ENCODE measurements around the gene BIRC2.
"Not testable (repeated sequence)": the region's sequence is repeated elsewhere in the genome, so short reads cannot be mapped to it uniquely, and the experiment has no call there.

BIRC2 gene

GRCh38 chr11:102328748-102329147 is 18.3 kb upstream of the BIRC2 start:
- no peak overlapping the region for H3K9ac ChIP-seq (ENCODE audit: low read length)
- no peaks in the 10 kb centered on the region for H3K4me1 ChIP-seq (ENCODE audit: control insufficient read depth, insufficient read depth, low read length)
- no peaks in the 10 kb centered on the region for H3K9me3 ChIP-seq (ENCODE audit: control insufficient read depth, low read length)
- H3K36me3 ChIP-seq (ENCODE audit: control insufficient read depth, insufficient read depth, low read length): no peaks in the 10 kb centered on the region
- no peaks in the 10 kb centered on the region for H3K27me3 ChIP-seq (ENCODE audit: control insufficient read depth, insufficient read depth, low read length)
- no peak overlapping the region for H3K4me3 ChIP-seq (ENCODE audit: low read length)

GRCh38 chr11:102330231-102330630 is 16.8 kb upstream of the BIRC2 start:
- no peaks in the 10 kb centered on the region for H3K4me1 ChIP-seq (ENCODE audit: control insufficient read depth, insufficient read depth, low read length)
- no peaks in the 10 kb centered on the region for H3K9me3 ChIP-seq (ENCODE audit: control insufficient read depth, low read length)
- no peaks in the 10 kb centered on the region for H3K27me3 ChIP-seq (ENCODE audit: control insufficient read depth, insufficient read depth, low read length)
- H3K9ac ChIP-seq (ENCODE audit: low read length): no peak overlapping the region
- H3K36me3 ChIP-seq (ENCODE audit: control insufficient read depth, insufficient read depth, low read length): no peaks in the 10 kb centered on the region
- H3K4me3 ChIP-seq (ENCODE audit: low read length): no peak overlapping the region

GRCh38 chr11:102331341-102331740 is 15.7 kb upstream of the BIRC2 start:
- H3K27me3 ChIP-seq (ENCODE audit: control insufficient read depth, insufficient read depth, low read length): no peaks in the 10 kb centered on the region
- H3K4me3 ChIP-seq (ENCODE audit: low read length): no peak overlapping the region
- H3K9me3 ChIP-seq (ENCODE audit: control insufficient read depth, low read length): no peaks in the 10 kb centered on the region
- no peaks in the 10 kb centered on the region for H3K36me3 ChIP-seq (ENCODE audit: control insufficient read depth, insufficient read depth, low read length)
- no peaks in the 10 kb centered on the region for H3K4me1 ChIP-seq (ENCODE audit: control insufficient read depth, insufficient read depth, low read length)
- no peak overlapping the region for H3K9ac ChIP-seq (ENCODE audit: low read length)

- H3K9ac ChIP-seq (ENCODE audit: low read length): no peak overlapping the region
- no peaks in the 10 kb centered on the region for H3K27me3 ChIP-seq (ENCODE audit: control insufficient read depth, insufficient read depth, low read length)
- no peaks in the 10 kb centered on the region for H3K9me3 ChIP-seq (ENCODE audit: control insufficient read depth, low read length)
- no peak overlapping the region for H3K4me3 ChIP-seq (ENCODE audit: low read length)
- H3K36me3 ChIP-seq (ENCODE audit: control insufficient read depth, insufficient read depth, low read length): no peaks in the 10 kb centered on the region
- H3K4me1 ChIP-seq (ENCODE audit: control insufficient read depth, insufficient read depth, low read length): no peaks in the 10 kb centered on the region
These were observed 14.4 kb upstream of the BIRC2 start for GRCh38 chr11:102332611-102332994.

- Histone ChIP-seq H3K27me3 (ENCODE audit: control insufficient read depth, insufficient read depth, low read length) (no peaks in the 10 kb centered on the region), H3K9ac (ENCODE audit: low read length) (no peak overlapping the region), H3K4me3 (ENCODE audit: low read length) (no peak overlapping the region), H3K9me3 (ENCODE audit: control insufficient read depth, low read length) (no peaks in the 10 kb centered on the region), H3K4me1 (ENCODE audit: control insufficient read depth, insufficient read depth, low read length) (no peaks in the 10 kb centered on the region), H3K36me3 (ENCODE audit: control insufficient read depth, insufficient read depth, low read length) (no peaks in the 10 kb centered on the region)
These were observed 8.5 kb upstream of the BIRC2 start for GRCh38 chr11:102338479-102339010.

- H3K9ac ChIP-seq (ENCODE audit: low read length); H3K27me3 ChIP-seq (ENCODE audit: control insufficient read depth, insufficient read depth, low read length); H3K4me1 ChIP-seq (ENCODE audit: control insufficient read depth, insufficient read depth, low read length); H3K9me3 ChIP-seq (ENCODE audit: control insufficient read depth, low read length); H3K4me3 ChIP-seq (ENCODE audit: low read length); H3K36me3 ChIP-seq (ENCODE audit: control insufficient read depth, insufficient read depth, low read length): not testable (repeated sequence)
These were observed 5.7 kb upstream of the BIRC2 start for GRCh38 chr11:102341311-102341710.

- Histone ChIP-seq H3K27me3 (ENCODE audit: control insufficient read depth, insufficient read depth, low read length) (no peaks in the 10 kb centered on the region), H3K9ac (ENCODE audit: low read length) (no peak overlapping the region)
These were observed 5.1 kb upstream of the BIRC2 start for GRCh38 chr11:102341844-102342318.

GRCh38 chr11:102343809-102344208 is 3.2 kb upstream of the BIRC2 start:
- no peaks in the 10 kb centered on the region for H3K4me1 ChIP-seq (ENCODE audit: control insufficient read depth, insufficient read depth, low read length)
- no peaks in the 10 kb centered on the region for H3K9me3 ChIP-seq (ENCODE audit: control insufficient read depth, low read length)
- no peaks in the 10 kb centered on the region for H3K27me3 ChIP-seq (ENCODE audit: control insufficient read depth, insufficient read depth, low read length)
- no peak overlapping the region for H3K4me3 ChIP-seq (ENCODE audit: low read length)
- no peak overlapping the region for H3K9ac ChIP-seq (ENCODE audit: low read length)
- no peaks in the 10 kb centered on the region for H3K36me3 ChIP-seq (ENCODE audit: control insufficient read depth, insufficient read depth, low read length)

More at GRCh38 chr11:102341844-102342318, 5.1 kb upstream of the BIRC2 start:
- Histone ChIP-seq H3K36me3 (ENCODE audit: control insufficient read depth, insufficient read depth, low read length) (no peaks in the 10 kb centered on the region), H3K4me3 (ENCODE audit: low read length) (no peak overlapping the region), H3K9me3 (ENCODE audit: control insufficient read depth, low read length) (no peaks in the 10 kb centered on the region), H3K4me1 (ENCODE audit: control insufficient read depth, insufficient read depth, low read length) (no peaks in the 10 kb centered on the region)

- Histone ChIP-seq H3K9ac (ENCODE audit: low read length) (no peak overlapping the region), H3K27me3 (ENCODE audit: control insufficient read depth, insufficient read depth, low read length) (no peaks in the 10 kb centered on the region), H3K36me3 (ENCODE audit: control insufficient read depth, insufficient read depth, low read length) (no peaks in the 10 kb centered on the region), H3K4me1 (ENCODE audit: control insufficient read depth, insufficient read depth, low read length) (no peaks in the 10 kb centered on the region), H3K4me3 (ENCODE audit: low read length) (no peak overlapping the region), H3K9me3 (ENCODE audit: control insufficient read depth, low read length) (no peaks in the 10 kb centered on the region)
These were observed 1.1 kb upstream of the BIRC2 start for GRCh38 chr11:102345904-102346303.

GRCh38 chr11:102346456-102346747 is 612 bp upstream of the BIRC2 start:
- Histone ChIP-seq H3K9ac (ENCODE audit: low read length) (peak overlapping the region; percentile 95), H3K27me3 (ENCODE audit: control insufficient read depth, insufficient read depth, low read length) (no peaks in the 10 kb centered on the region), H3K36me3 (ENCODE audit: control insufficient read depth, insufficient read depth, low read length) (no peaks in the 10 kb centered on the region), H3K4me3 (ENCODE audit: low read length) (peak overlapping the region; percentile 86), H3K4me1 (ENCODE audit: control insufficient read depth, insufficient read depth, low read length) (no peaks in the 10 kb centered on the region), H3K9me3 (ENCODE audit: control insufficient read depth, low read length) (no peaks in the 10 kb centered on the region)

- H3K27me3 ChIP-seq (ENCODE audit: control insufficient read depth, insufficient read depth, low read length): no peaks in the 10 kb centered on the region
- H3K4me3 ChIP-seq (ENCODE audit: low read length): peak overlapping the region; percentile 86
- no peaks in the 10 kb centered on the region for H3K36me3 ChIP-seq (ENCODE audit: control insufficient read depth, insufficient read depth, low read length)
- H3K9ac ChIP-seq (ENCODE audit: low read length): peak overlapping the region; percentile 95
- H3K9me3 ChIP-seq (ENCODE audit: control insufficient read depth, low read length): no peaks in the 10 kb centered on the region
- no peaks in the 10 kb centered on the region for H3K4me1 ChIP-seq (ENCODE audit: control insufficient read depth, insufficient read depth, low read length)
These were observed 702 bp downstream of the BIRC2 start for GRCh38 chr11:102347462-102348370.

GRCh38 chr11:102357116-102357515 is 10.1 kb downstream of the BIRC2 start:
- H3K4me3 ChIP-seq (ENCODE audit: low read length): no peak overlapping the region
- no peaks in the 10 kb centered on the region for H3K27me3 ChIP-seq (ENCODE audit: control insufficient read depth, insufficient read depth, low read length)
- no peaks in the 10 kb centered on the region for H3K9me3 ChIP-seq (ENCODE audit: control insufficient read depth, low read length)
- H3K36me3 ChIP-seq (ENCODE audit: control insufficient read depth, insufficient read depth, low read length): peaks cover 7% of the 10 kb centered on the region
- no peak overlapping the region for H3K9ac ChIP-seq (ENCODE audit: low read length)
- H3K4me1 ChIP-seq (ENCODE audit: control insufficient read depth, insufficient read depth, low read length): no peaks in the 10 kb centered on the region

Data from mucosa of stomach (tissue), 1 donor.